Fibroblast of lung (primary cell): ENCODE measurements around the gene MAN2B2. TPM values are rescaled to one million over a fixed set of nuclear protein-coding genes. Genes with fewer than 3 reads are reported as not detected.
"Not testable (repeated sequence)": the region's sequence is repeated elsewhere in the genome, so short reads cannot be mapped to it uniquely, and the experiment has no call there.

Source experiments
- DNase-seq, 2 donors: peaks; one replicate each; pipeline versions ENCODE4 v3.0.0 to v3.0.0-alpha.2; 2010; ENCODE audit warnings: low read depth in 2 of 2
- H2AFZ ChIP-seq: 2 replicates; pipeline ENCODE4 v1.5.1; 2012; ENCODE audit warnings: low read length, control low read depth, inconsistent platforms
- H3K27ac ChIP-seq: 2 replicates; pipeline ENCODE4 v1.5.1; 2011; ENCODE audit warnings: low read length, control low read depth; ENCODE audit not compliant: insufficient read depth
- H3K27me3 ChIP-seq: 2 replicates; pipeline ENCODE4 v1.5.1; 2011; ENCODE audit warnings: mild to moderate bottlenecking, low read length; ENCODE audit not compliant: control insufficient read depth, insufficient read depth
- H3K36me3 ChIP-seq: 2 replicates; pipeline ENCODE4 v1.5.1; 2011; ENCODE audit warnings: low read length; ENCODE audit not compliant: control insufficient read depth, insufficient read depth
- H3K4me1 ChIP-seq: 2 replicates; pipeline ENCODE4 v1.5.1; 2011; ENCODE audit warnings: low read length; ENCODE audit not compliant: control insufficient read depth, insufficient read depth; ENCODE audit errors: extremely low read depth
- H3K4me2 ChIP-seq: 2 replicates; pipeline ENCODE4 v1.5.1; 2011; ENCODE audit warnings: low read length, control low read depth; ENCODE audit not compliant: insufficient read depth; ENCODE audit errors: extremely low read depth
- H3K4me3 ChIP-seq, 4 experiments: fragments of 200-600 bp in 1 of 4; sonication (generic) in 1 of 4; replicated peaks in 1 of 4; 2 replicates each; pipeline ENCODE4 v1.5.1; 2011 to 2016; ENCODE audit warnings: low read length in 4 of 4, low read depth in 3 of 4, mild to moderate bottlenecking in 3 of 4, control low read depth in 2 of 4, inconsistent platforms in 1 of 4, mixed read lengths in 1 of 4; ENCODE audit not compliant: insufficient read depth in 1 of 4; ENCODE audit errors: control extremely low read depth in 1 of 4
- H3K79me2 ChIP-seq: 2 replicates; pipeline ENCODE4 v1.5.1; 2012; ENCODE audit warnings: mild to moderate bottlenecking, low read length, inconsistent platforms; ENCODE audit not compliant: control insufficient read depth, insufficient read depth
- H3K9ac ChIP-seq: 2 replicates; pipeline ENCODE4 v1.5.1; 2011; ENCODE audit warnings: mild to moderate bottlenecking, low read length, control low read depth; ENCODE audit not compliant: insufficient read depth
- H3K9me3 ChIP-seq: 2 replicates; pipeline ENCODE4 v1.5.1; 2012; ENCODE audit warnings: low read depth, low read length; ENCODE audit not compliant: control insufficient read depth, insufficient read depth
- H4K20me1 ChIP-seq: 2 replicates; pipeline ENCODE4 v1.5.1; 2011; ENCODE audit warnings: low read length; ENCODE audit not compliant: control insufficient read depth, insufficient read depth; ENCODE audit errors: extremely low read depth
- EZH2 ChIP-seq: IDR thresholded peaks from 2 replicates; pipeline ENCODE4 v1.5.1; 2012; ENCODE audit warnings: low read length, control low read depth, mild to moderate bottlenecking; ENCODE audit errors: missing control alignments
- polyA plus RNA-seq, 2 donors: library from polyadenylated mRNA; depleted of rRNA in 1 of 2; stranded (reverse) in 1 of 2; unstranded in 1 of 2; fragments of >200 nt; gene quantifications; 2 replicates each; pipeline ENCODE4 v1.2.1, GENCODE V29; 2011 to 2012; ENCODE audit warnings: missing spikeins in 1 of 2
- total RNA-seq: library from RNA; depleted of rRNA; stranded (reverse); fragments of >200 nt; gene quantifications from 2 replicates; pipeline ENCODE4 v1.2.1, GENCODE V29; 2014
- TF ChIP-seq, protein P1 (sequence below), 2 donors: IDR thresholded peaks in 1 of 2; conservative IDR thresholded peaks in 1 of 2; 1 replicate in 1 of 2; 2 replicates in 1 of 2; pipeline ENCODE4 v1.5.1; 2011 to 2012; ENCODE audit warnings: low read length in 2 of 2, control low read depth in 1 of 2, inconsistent platforms in 1 of 2, low read depth in 1 of 2, mild to moderate bottlenecking in 1 of 2

The MAN2B2 gene
- total and polyA plus RNA-seq, 2 donors (not counting 1 experiment from before 2014, with no cell fraction given): 19.0 to 27.2 TPM

DNA sequence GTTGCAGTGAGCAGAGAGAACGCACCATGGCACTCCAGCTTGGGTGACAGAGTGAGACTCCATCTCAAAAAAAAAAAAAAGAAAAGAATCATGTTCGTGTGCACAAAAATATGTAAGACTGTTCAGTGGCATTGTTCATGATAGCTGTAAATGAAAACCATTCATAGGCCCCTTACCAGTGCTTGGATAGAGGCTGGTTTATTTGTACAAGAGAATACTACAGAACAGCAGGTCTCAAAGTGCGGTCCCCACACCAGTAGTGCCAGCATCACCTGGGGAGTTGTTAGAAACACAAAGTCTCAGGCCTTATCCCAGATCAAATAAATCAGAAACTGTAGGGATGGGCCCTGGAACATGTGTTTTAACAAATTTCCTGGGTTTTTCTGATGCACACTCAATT is 52.8 kb downstream of the MAN2B2 start:
- Histone ChIP-seq H3K36me3 (no peaks in the 10 kb centered on the region), H3K27ac (no peak overlapping the region), H3K4me3 (no peak overlapping the region), H3K4me1 (no peaks in the 10 kb centered on the region), H4K20me1 (no peaks in the 10 kb centered on the region), H2AFZ (no peak overlapping the region), H3K79me2 (no peaks in the 10 kb centered on the region), H3K4me2 (no peak overlapping the region), H3K27me3 (no peaks in the 10 kb centered on the region), H3K9ac (no peak overlapping the region), H3K9me3 (no peaks in the 10 kb centered on the region)
- DNase-seq: no peak
- no peak for TF ChIP-seq EZH2
- TF ChIP-seq, protein P1, sequence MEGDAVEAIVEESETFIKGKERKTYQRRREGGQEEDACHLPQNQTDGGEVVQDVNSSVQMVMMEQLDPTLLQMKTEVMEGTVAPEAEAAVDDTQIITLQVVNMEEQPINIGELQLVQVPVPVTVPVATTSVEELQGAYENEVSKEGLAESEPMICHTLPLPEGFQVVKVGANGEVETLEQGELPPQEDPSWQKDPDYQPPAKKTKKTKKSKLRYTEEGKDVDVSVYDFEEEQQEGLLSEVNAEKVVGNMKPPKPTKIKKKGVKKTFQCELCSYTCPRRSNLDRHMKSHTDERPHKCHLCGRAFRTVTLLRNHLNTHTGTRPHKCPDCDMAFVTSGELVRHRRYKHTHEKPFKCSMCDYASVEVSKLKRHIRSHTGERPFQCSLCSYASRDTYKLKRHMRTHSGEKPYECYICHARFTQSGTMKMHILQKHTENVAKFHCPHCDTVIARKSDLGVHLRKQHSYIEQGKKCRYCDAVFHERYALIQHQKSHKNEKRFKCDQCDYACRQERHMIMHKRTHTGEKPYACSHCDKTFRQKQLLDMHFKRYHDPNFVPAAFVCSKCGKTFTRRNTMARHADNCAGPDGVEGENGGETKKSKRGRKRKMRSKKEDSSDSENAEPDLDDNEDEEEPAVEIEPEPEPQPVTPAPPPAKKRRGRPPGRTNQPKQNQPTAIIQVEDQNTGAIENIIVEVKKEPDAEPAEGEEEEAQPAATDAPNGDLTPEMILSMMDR (conservative IDR thresholded peaks at IDR 0.05 in 1 of 2, IDR thresholded peaks at IDR 0.05 in 1 of 2; ENCODE audit: low read depth in 1 of 2, low read length in 2 of 2): no peak

DNA sequence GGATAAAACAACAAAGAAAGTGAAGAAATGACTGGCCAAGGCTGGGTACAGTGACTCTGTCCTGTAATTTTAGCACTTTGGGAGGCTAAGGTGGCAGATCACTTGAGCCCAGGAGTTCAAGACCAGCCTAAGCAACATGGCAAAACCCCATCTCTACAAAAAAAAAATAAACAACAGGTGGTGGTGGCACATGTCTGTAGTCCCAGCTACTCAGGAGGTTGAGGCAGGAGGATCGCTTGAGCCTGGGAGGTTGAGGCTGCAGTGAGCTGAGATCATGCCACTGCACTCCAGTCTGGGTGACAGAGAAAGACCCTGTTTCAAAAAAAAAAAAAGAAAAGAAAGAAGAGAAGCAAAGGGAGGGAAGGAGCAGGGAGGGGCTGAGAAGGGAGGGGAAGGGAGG is 53.5 kb downstream of the MAN2B2 start:
- not testable (repeated sequence) for H3K9ac ChIP-seq, H3K4me3 ChIP-seq, H4K20me1 ChIP-seq, H3K27ac ChIP-seq, H3K27me3 ChIP-seq, H3K4me1 ChIP-seq, H3K36me3 ChIP-seq, H3K79me2 ChIP-seq, DNase-seq, H3K4me2 ChIP-seq, H2AFZ ChIP-seq, H3K9me3 ChIP-seq

DNA sequence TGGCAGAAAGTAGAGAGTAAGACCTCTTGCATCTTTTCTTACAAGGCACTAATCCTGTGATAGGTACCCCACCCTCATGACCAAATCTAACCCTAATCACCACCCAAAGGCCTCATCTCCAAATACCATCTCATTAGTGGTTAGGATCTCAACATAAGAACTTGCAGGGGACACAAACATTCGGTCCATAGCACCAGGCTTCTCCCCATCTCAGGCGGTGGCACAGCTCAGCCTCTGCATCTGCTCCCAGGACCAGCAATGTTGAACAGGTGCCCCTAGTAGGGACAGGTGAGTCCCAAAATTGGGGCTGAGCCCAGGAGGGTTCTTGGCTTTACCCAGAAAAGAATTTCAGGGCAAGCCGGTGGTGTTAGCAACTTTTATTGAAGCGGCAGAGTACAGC is 57.1 kb downstream of the MAN2B2 start:
- TF ChIP-seq, protein P1 (conservative IDR thresholded peaks at IDR 0.05 in 1 of 2, IDR thresholded peaks at IDR 0.05 in 1 of 2; ENCODE audit: low read depth in 1 of 2, low read length in 2 of 2): no peak
- TF ChIP-seq EZH2: no peak
- Histone ChIP-seq H3K36me3 (no peaks in the 10 kb centered on the region), H3K27ac (no peak overlapping the region), H2AFZ (no peak overlapping the region), H3K9ac (no peak overlapping the region), H3K4me1 (no peaks in the 10 kb centered on the region), H4K20me1 (no peaks in the 10 kb centered on the region), H3K79me2 (no peaks in the 10 kb centered on the region), H3K27me3 (no peaks in the 10 kb centered on the region), H3K4me3 (no peak overlapping the region), H3K9me3 (no peaks in the 10 kb centered on the region), H3K4me2 (no peak overlapping the region)
- no peak for DNase-seq
